Spleen (tissue), 11 donors: Measurements from ENCODE around the gene TMEM178B. TPM values are rescaled to one million over a fixed set of nuclear protein-coding genes. Genes with fewer than 3 reads are reported as not detected.

Experiments
- DNase-seq: peaks from one replicate; pipeline ENCODE4 v3.0.0-alpha.2; 2020
- H3K27ac ChIP-seq, 8 donors: fragments of 200-600 bp; sonication (generic) in 7 of 8; 1 replicate in 4 of 8; 2 replicates in 4 of 8; pipeline versions ENCODE4 v1.5.0 to v1.8.0; 2016 to 2021; ENCODE audit warnings: inconsistent platforms in 4 of 8, mild to moderate bottlenecking in 4 of 8, moderate library complexity in 1 of 8
- H3K27me3 ChIP-seq, 7 donors: fragments of 200-600 bp; sonication (generic) in 6 of 7; replicated peaks in 1 of 7; 1 replicate in 4 of 7; 2 replicates in 3 of 7; pipeline versions ENCODE4 v1.5.0 to v1.8.0; 2016 to 2021; ENCODE audit warnings: inconsistent platforms in 3 of 7, mild to moderate bottlenecking in 1 of 7
- H3K36me3 ChIP-seq, 6 donors: fragments of 200-600 bp; sonication (generic) in 5 of 6; 1 replicate in 4 of 6; 2 replicates in 2 of 6; pipeline versions ENCODE4 v1.5.0 to v1.8.0; 2016 to 2021; ENCODE audit warnings: inconsistent platforms in 2 of 6
- H3K4me1 ChIP-seq, 6 donors: fragments of 200-600 bp; sonication (generic) in 5 of 6; 1 replicate in 3 of 6; 2 replicates in 3 of 6; pipeline versions ENCODE4 v1.5.0 to v1.8.0; 2016 to 2021; ENCODE audit warnings: inconsistent platforms in 3 of 6
- H3K4me3 ChIP-seq, 8 donors: fragments of 200-600 bp; sonication (generic) in 7 of 8; 1 replicate in 4 of 8; 2 replicates in 4 of 8; pipeline versions ENCODE4 v1.5.0 to v1.8.0; 2016 to 2021; ENCODE audit warnings: inconsistent platforms in 4 of 8, mild to moderate bottlenecking in 4 of 8, moderate library complexity in 2 of 8
- H3K9me3 ChIP-seq, 8 donors: fragments of 200-600 bp; sonication (generic) in 7 of 8; 1 replicate in 4 of 8; 2 replicates in 4 of 8; pipeline versions ENCODE4 v1.5.0 to v1.8.0; 2016 to 2021; ENCODE audit warnings: inconsistent platforms in 4 of 8
- CTCF ChIP-seq, 11 experiments: fragments of 200-600 bp in 7 of 11; fragments of 450-650 bp in 4 of 11; sonication (generic) in 4 of 11; IDR thresholded peaks in 8 of 11; conservative IDR thresholded peaks in 3 of 11; 1 replicate in 7 of 11; 2 replicates in 4 of 11; pipeline versions ENCODE4 v1.4.0 to v1.8.0; 2016 to 2021; ENCODE audit warnings: antibody characterized with exemption in 11 of 11, inconsistent platforms in 4 of 11, mild to moderate bottlenecking in 1 of 11
- POLR2A ChIP-seq, 3 donors: fragments of 450-650 bp; IDR thresholded peaks; one replicate each; pipeline ENCODE4 v1.5.1; 2017; ENCODE audit warnings: antibody characterized with exemption in 3 of 3, mild to moderate bottlenecking in 1 of 3
- POLR2AphosphoS5 ChIP-seq, 3 donors: sonication (generic); formaldehyde crosslinking; IDR thresholded peaks; one replicate each; pipeline ENCODE4 v1.5.1; 2017; ENCODE audit warnings: antibody characterized with exemption in 3 of 3
- WGBS, 5 donors: extraction: QIAGEN DNeasy Blood & Tissue Kit in 3 of 5; methylation state at CpG; one replicate each; pipeline versions ENCODE4 v1.1.5 to v1.1.7; 2013 to 2018; 5-methylcytosine and 5-hydroxymethylcytosine counted together
- intact Hi-C: fragments of 100-400 bp; cut with DNase I; formaldehyde crosslinking; loops from one replicate; pipeline ENCODE4 v1.15.0; 2023; ENCODE audit warnings: low total_unique reads
- polyA plus RNA-seq, 3 donors: library from polyadenylated mRNA; stranded (reverse); fragments of 200-250 nt; gene quantifications; one replicate each; pipeline ENCODE4 v1.2.1, GENCODE V29; 2013
- total RNA-seq, 7 donors: library from RNA; depleted of rRNA in 3 of 7; stranded (reverse); fragments of >200 nt in 3 of 7; fragmentation: NEBNext Ultra II Directional in 4 of 7; extraction: Animal tissue kit (Norgen Biotek cat#: 25700) in 4 of 7; gene quantifications; one replicate each; pipeline versions ENCODE4 v1.1.0 to v1.2.1, GENCODE V29; 2016 to 2021
- donor health status: healthy with polysubstance abuse.
- donor health status: DM: no; HTN: no; CAD: no; lungs with moderate emphysema.
- donor health status: DM: no; HTN: no; CAD: no.
- donor health status: Bipolar disorder and iron deficiency.
- donor health status: healthy.
- donor health status: DM: no; HTN: no; CAD: no.
- donor health status: DM: yes; HTN: yes; CAD: no.

The TMEM178B gene
- total and polyA plus RNA-seq, 10 donors = 0.35 to 5.5 (median 1.3) TPM

- no peak overlapping the region for H3K4me3 ChIP-seq
- no peaks in the 10 kb centered on the region for H3K9me3 ChIP-seq
- no peaks in the 10 kb centered on the region for H3K4me1 ChIP-seq
- no peaks in the 10 kb centered on the region for H3K27me3 ChIP-seq
- H3K36me3 ChIP-seq = no peaks in the 10 kb centered on the region
- H3K27ac ChIP-seq = no peak overlapping the region
- TF ChIP-seq CTCF (IDR thresholded peaks at IDR 0.05 in 8 of 11, conservative IDR thresholded peaks at IDR 0.05 in 3 of 11) (no peak), POLR2A (IDR thresholded peaks at IDR 0.05) (no peak), POLR2AphosphoS5 (IDR thresholded peaks at IDR 0.05) (no peak)
- no peak for DNase-seq
- WGBS, 5 donors = 79 to 93% (median 86%) methylated on average over 8 of the region's 8 CpGs
- intact Hi-C loops = no loop called here
Observed at GRCh38 chr7:141463986-141464385, 390.1 kb downstream of the TMEM178B start.

- Histone ChIP-seq H3K36me3 (no peaks in the 10 kb centered on the region), H3K27ac (no peak overlapping the region), H3K9me3 (no peaks in the 10 kb centered on the region), H3K27me3 (no peaks in the 10 kb centered on the region), H3K4me3 (no peak overlapping the region), H3K4me1 (no peaks in the 10 kb centered on the region)
- 63 to 94% (median 83%) methylated on average over 2 of the region's 2 CpGs for WGBS, 5 donors
- DNase-seq = no peak
- TF ChIP-seq CTCF (IDR thresholded peaks at IDR 0.05 in 8 of 11, conservative IDR thresholded peaks at IDR 0.05 in 3 of 11) (no peak), POLR2A (IDR thresholded peaks at IDR 0.05) (no peak), POLR2AphosphoS5 (IDR thresholded peaks at IDR 0.05) (no peak)
- intact Hi-C loops = no loop called here
Observed at GRCh38 chr7:141464551-141464950, 390.7 kb downstream of the TMEM178B start.

GRCh38 chr7:141466151-141466904, 392.5 kb downstream of the TMEM178B start:
- 60 to 78% (median 75%) methylated on average over 4 of the region's 4 CpGs for WGBS, 5 donors
- Histone ChIP-seq H3K27me3 (no peaks in the 10 kb centered on the region), H3K9me3 (no peaks in the 10 kb centered on the region), H3K4me1 (no peaks in the 10 kb centered on the region), H3K4me3 (no peak overlapping the region), H3K27ac (no peak overlapping the region), H3K36me3 (no peaks in the 10 kb centered on the region)
- no peak for DNase-seq
- intact Hi-C loops = no loop called here
- no peak for TF ChIP-seq POLR2AphosphoS5 (IDR thresholded peaks at IDR 0.05)
- TF ChIP-seq CTCF (IDR thresholded peaks at IDR 0.05 in 8 of 11, conservative IDR thresholded peaks at IDR 0.05 in 3 of 11) = no peak
- no peak for TF ChIP-seq POLR2A (IDR thresholded peaks at IDR 0.05)

- Histone ChIP-seq H3K4me3 (no peak overlapping the region), H3K9me3 (no peaks in the 10 kb centered on the region), H3K36me3 (no peaks in the 10 kb centered on the region), H3K4me1 (no peaks in the 10 kb centered on the region), H3K27ac (no peak overlapping the region), H3K27me3 (peaks cover 0 to 4% (median 0%) of the 10 kb centered on the region in 7 donors)
- WGBS, 5 donors = 78 to 86% (median 83%) methylated on average over 5 of the region's 5 CpGs
- intact Hi-C loops = no loop called here
- no peak for DNase-seq
- no peak for TF ChIP-seq POLR2A (IDR thresholded peaks at IDR 0.05)
Observed at GRCh38 chr7:141468341-141468740, 394.5 kb downstream of the TMEM178B start.
